Spleen (tissue), 7 donors: ENCODE results near the gene PGLYRP4.

Source experiments
- POLR2A ChIP-seq, 3 donors: fragments of 450-650 bp; IDR thresholded peaks; one replicate each; pipeline ENCODE4 v1.5.1; 2017; ENCODE audit warnings: antibody characterized with exemption in 3 of 3, mild to moderate bottlenecking in 1 of 3
- TF ChIP-seq, protein P1 (sequence below), 11 experiments: fragments of 200-600 bp in 7 of 11; fragments of 450-650 bp in 4 of 11; sonication (generic) in 4 of 11; IDR thresholded peaks in 8 of 11; conservative IDR thresholded peaks in 3 of 11; 1 replicate in 7 of 11; 2 replicates in 4 of 11; pipeline versions ENCODE4 v1.4.0 to v1.8.0; 2016 to 2021; ENCODE audit warnings: antibody characterized with exemption in 11 of 11, inconsistent platforms in 4 of 11, mild to moderate bottlenecking in 1 of 11
- donor health status: DM: no; HTN: no; CAD: no; lungs with moderate emphysema.
- donor health status: DM: no; HTN: no; CAD: no.
- donor health status: DM: no; HTN: no; CAD: no.

DNA sequence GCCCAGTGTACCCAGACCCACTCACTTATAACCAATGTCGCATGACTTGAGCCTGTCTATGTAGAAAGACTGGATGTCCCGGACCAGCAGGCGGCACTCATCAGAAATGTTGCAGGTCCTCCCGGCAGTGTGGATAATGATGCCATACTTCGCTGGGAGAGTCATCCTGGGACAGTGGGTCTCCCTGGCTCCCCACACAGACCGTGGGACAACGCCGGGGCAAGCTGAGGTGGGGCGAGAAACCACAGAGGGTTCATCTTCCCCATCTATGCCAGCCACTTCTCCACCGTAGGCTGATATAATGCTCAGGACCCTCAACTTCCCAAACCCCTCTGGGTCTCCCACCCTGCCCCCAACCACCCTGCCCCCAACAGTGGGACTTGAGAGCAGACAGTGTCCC is 8.3 kb downstream of the PGLYRP4 start:
- no peak for TF ChIP-seq POLR2A (IDR thresholded peaks at IDR 0.05)
- TF ChIP-seq, protein P1, sequence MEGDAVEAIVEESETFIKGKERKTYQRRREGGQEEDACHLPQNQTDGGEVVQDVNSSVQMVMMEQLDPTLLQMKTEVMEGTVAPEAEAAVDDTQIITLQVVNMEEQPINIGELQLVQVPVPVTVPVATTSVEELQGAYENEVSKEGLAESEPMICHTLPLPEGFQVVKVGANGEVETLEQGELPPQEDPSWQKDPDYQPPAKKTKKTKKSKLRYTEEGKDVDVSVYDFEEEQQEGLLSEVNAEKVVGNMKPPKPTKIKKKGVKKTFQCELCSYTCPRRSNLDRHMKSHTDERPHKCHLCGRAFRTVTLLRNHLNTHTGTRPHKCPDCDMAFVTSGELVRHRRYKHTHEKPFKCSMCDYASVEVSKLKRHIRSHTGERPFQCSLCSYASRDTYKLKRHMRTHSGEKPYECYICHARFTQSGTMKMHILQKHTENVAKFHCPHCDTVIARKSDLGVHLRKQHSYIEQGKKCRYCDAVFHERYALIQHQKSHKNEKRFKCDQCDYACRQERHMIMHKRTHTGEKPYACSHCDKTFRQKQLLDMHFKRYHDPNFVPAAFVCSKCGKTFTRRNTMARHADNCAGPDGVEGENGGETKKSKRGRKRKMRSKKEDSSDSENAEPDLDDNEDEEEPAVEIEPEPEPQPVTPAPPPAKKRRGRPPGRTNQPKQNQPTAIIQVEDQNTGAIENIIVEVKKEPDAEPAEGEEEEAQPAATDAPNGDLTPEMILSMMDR (IDR thresholded peaks at IDR 0.05 in 8 of 11, conservative IDR thresholded peaks at IDR 0.05 in 3 of 11), result no peak
